Activated naive CD4-positive, alpha-beta T cell treated with anti-CD3 and anti-CD28 coated beads, Interleukin-2, amount 50 U/mL, for 72 hours (primary cell): ENCODE results near the gene SH3PXD2B. TPM values are rescaled to one million over a fixed set of nuclear protein-coding genes. Genes with fewer than 3 reads are reported as not detected.
"Not testable (repeated sequence)": the region's sequence is repeated elsewhere in the genome, so short reads cannot be mapped to it uniquely, and the experiment has no call there.

Source experiments
- ATAC-seq, 2 donors: fragments of 150-1000 bp; cut with Tn5 transposase; 2 replicates each; pipeline ENCODE4 v1.10.0; 2021; ENCODE audit warnings: mild to moderate bottlenecking in 2 of 2, moderate library complexity in 2 of 2
- DNase-seq, 2 donors: peaks; one replicate each; pipeline ENCODE4 v3.0.0; 2021 to 2022; ENCODE audit warnings: low spot score in 2 of 2
- H3K27ac Mint-ChIP-seq, 2 donors: one replicate each; pipeline ENCODE4 v1.8.0; 2022; ENCODE audit warnings: mild to moderate bottlenecking in 2 of 2, mixed read lengths in 2 of 2
- H3K36me3 Mint-ChIP-seq, 2 donors: one replicate each; pipeline ENCODE4 v1.8.0; 2022; ENCODE audit warnings: mixed read lengths in 2 of 2
- H3K9me3 Mint-ChIP-seq, 2 donors: one replicate each; pipeline ENCODE4 v1.8.0; 2022; ENCODE audit warnings: mixed read lengths in 2 of 2
- total RNA-seq, 2 donors: library from RNA; stranded (reverse); gene quantifications; one replicate each; pipeline ENCODE4 v1.2.3, GENCODE V29; 2022

The SH3PXD2B gene
- total RNA-seq, 2 donors from 2014 or later, result 0.09 to 0.64 TPM

GRCh38 chr5:172383191-172383802 is 71.0 kb downstream of the SH3PXD2B start:
- ATAC-seq, result no peak
- Mint-ChIP-seq H3K36me3 (no peaks in the 10 kb centered on the region), H3K27ac (no peak overlapping the region), H3K9me3 (no peaks in the 10 kb centered on the region)
- no peak for DNase-seq

GRCh38 chr5:172380987-172381643 is 73.2 kb downstream of the SH3PXD2B start:
- no peak for ATAC-seq
- no peak for DNase-seq
- Mint-ChIP-seq H3K36me3 (no peaks in the 10 kb centered on the region), H3K9me3 (no peaks in the 10 kb centered on the region), H3K27ac (no peak overlapping the region)

DNA sequence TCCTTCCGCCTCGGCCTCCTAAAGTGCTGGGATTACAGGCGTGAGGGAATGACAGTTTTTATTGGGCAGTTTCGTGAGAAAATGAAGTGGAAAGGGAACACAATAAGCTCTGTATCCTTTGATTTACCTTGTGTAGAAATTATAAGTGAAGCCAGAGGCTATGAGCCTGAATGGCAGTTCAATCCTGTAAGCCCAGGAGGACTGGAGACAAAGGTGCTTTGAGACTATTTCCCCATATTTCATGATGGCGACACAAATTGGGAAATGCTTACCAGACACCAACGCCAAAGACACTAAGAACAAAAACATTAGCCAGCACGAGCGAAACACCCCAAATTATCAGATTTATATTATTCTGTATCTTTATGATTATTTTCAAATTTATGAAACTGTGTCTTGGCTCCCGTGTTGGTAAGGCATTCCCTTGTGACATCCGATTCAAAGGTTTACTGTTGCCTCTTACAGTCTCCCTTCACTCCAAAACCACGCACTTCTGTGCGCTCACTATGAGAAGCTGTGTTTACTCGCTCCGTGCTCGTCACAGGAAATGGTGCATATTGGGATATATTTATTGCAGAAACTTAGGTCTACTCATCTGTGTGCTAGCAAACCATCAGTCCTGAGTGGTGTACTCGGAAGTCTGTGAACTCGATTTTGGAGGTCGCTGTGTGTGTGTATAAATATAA is 73.9 kb downstream of the SH3PXD2B start:
- Mint-ChIP-seq H3K27ac (no peak overlapping the region), H3K36me3 (no peaks in the 10 kb centered on the region), H3K9me3 (no peaks in the 10 kb centered on the region)
- ATAC-seq (no peak), DNase-seq (no peak)

DNA sequence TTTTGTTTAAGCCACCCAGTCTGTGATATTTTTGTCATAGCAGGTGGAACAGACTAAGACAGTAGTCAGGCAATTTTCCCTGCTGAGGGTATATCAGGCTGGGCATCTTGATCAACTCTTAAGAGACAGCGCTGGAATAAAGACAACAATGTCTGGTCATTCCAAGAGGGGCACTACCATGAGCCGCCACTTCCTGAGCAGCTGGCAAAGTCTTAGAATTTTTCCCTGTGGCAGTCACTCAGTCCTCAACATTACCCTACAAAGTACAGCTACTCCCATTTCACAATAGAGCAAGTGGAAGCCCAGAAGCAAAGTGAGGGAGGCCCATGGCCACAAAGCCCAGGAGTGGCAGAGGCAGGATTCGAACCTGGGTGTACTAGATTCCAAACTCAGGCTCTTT is 74.8 kb downstream of the SH3PXD2B start:
- Mint-ChIP-seq H3K9me3 (no peaks in the 10 kb centered on the region), H3K36me3 (no peaks in the 10 kb centered on the region), H3K27ac (no peak overlapping the region)
- DNase-seq (no peak), ATAC-seq (no peak)

- Mint-ChIP-seq H3K27ac (no peak overlapping the region), H3K9me3 (no peaks in the 10 kb centered on the region), H3K36me3 (no peaks in the 10 kb centered on the region)
- peak in 1 of 2 donors; percentile 29 for ATAC-seq
- DNase-seq, result no peak
Measured at GRCh38 chr5:172377856-172378255, 76.5 kb downstream of the SH3PXD2B start.

DNA sequence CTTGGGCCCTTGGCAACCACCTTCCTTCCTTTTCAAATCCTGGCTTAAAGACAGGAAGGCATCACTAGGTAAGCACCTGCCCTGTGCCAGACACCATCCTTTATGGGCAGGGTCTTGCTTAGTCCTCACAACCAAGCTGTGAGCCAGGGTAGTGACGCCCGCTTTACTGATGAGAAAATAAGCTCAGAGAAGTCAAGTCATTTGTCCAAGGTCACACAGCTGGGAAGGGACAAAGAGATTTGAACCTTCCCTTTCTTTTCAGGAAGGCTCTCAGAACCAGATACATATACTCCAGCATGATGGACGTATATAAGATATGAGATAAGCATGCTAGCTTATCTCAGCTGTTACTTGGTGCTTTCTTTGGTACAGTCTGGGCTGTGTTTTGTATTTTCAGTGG is 76.9 kb downstream of the SH3PXD2B start:
- no peaks in the 10 kb centered on the region for H3K9me3 Mint-ChIP-seq
- no peak for DNase-seq
- H3K36me3 Mint-ChIP-seq, result no peaks in the 10 kb centered on the region
- ATAC-seq, result no peak
- no peak overlapping the region for H3K27ac Mint-ChIP-seq

DNA sequence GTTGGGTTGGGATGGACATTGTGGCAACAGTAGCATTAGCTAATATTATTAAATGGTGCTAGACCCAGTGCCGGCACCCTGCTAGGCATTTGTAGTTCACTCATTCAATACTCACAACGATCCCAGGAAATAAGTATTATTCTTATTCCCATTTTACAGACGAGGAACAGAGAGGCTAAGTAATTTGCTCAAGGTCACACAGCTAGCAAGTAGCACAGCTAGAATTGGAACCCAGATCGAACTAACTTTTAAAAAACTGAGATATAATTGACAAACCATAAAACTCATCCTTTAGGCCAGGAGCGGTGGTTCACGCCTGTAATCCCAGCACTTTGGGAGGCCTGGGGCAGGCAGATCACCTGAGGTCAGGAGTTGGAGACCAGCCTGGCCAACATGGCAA is 79.5 kb downstream of the SH3PXD2B start:
- peaks cover 9 to 15% of the 10 kb centered on the region in 2 donors for H3K36me3 Mint-ChIP-seq
- ATAC-seq (no peak), DNase-seq (no peak)
- H3K27ac Mint-ChIP-seq, result no peak overlapping the region
- peaks cover 3 to 12% of the 10 kb centered on the region in 2 donors for H3K9me3 Mint-ChIP-seq

GRCh38 chr5:172373680-172374079 is 80.6 kb downstream of the SH3PXD2B start:
- Mint-ChIP-seq H3K27ac (no peak overlapping the region), H3K36me3 (peaks cover 9 to 15% of the 10 kb centered on the region in 2 donors), H3K9me3 (peaks cover 3 to 12% of the 10 kb centered on the region in 2 donors)
- DNase-seq (no peak), ATAC-seq (no peak)

DNA sequence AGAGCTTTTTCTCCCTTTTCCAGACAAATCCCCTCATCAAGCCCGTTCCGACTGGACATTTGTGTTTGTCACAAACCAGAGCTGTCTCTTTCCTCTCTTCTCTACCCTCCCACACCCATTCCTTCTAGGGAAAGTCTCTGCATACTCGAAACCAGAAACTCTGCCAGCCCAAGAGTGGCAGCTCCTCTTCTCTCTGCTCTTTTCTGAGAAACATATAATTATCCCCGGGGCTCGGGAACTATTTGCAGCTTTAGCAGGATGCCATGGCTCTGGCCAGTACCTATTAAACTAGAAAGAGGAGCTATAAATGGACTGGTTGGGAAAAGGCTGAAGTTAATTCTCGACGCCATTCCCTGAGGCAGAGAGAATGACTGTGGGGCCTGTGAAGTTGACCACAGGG is 82.6 kb downstream of the SH3PXD2B start:
- DNase-seq, result no peak
- ATAC-seq, result no peak
- Mint-ChIP-seq H3K36me3 (peaks cover 9 to 15% of the 10 kb centered on the region in 2 donors), H3K27ac (no peak overlapping the region), H3K9me3 (peaks cover 3 to 15% of the 10 kb centered on the region in 2 donors)

DNA sequence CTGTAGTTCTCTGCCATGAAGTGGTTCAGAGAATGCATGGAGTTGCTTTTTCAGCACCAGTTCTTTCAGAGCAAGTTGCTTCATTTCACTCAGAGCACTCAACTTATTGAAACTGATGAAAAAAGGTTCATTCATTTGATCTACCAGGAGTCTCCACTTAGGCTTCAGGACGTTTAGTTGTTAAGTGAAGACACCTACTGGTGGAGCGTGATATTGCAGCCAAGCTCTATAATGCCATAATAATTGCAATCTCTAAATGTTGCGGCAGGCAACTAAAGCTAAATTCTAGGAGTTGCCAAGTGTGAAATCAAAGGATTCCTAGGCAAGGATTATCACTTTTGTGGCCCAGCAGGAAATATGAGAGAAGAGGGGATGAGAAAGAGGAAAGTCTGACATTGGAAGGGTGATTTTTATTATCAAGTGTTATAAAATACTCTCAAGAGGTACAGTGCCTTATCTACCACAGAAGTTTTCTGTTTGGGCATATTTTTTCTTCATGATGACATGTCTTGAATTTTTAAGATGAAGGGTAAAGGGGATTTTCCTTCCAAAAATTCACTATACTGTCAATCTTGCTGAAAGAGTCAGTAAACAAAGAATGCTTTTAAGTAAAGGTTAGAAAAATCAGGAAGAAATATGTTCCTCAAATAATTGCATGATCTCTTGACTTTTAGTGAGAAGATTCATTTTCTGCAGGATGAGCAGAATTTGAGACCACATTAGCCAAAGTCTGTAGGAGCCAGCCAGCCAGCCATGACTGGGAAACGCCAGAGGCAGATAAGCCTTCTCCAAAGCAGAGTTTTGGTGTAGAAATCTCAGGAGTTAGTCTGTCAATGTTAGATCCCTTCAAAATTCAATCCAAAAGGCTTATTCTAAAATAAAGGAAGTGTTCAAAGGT is 83.4 kb downstream of the SH3PXD2B start:
- H3K27ac Mint-ChIP-seq, result no peak overlapping the region
- H3K9me3 Mint-ChIP-seq, result peaks cover 3 to 15% of the 10 kb centered on the region in 2 donors
- peak in 1 of 2 donors; percentile 44 for ATAC-seq
- DNase-seq, result peak in 1 of 2 donors; percentile 65
- H3K36me3 Mint-ChIP-seq, result peaks cover 9 to 15% of the 10 kb centered on the region in 2 donors

GRCh38 chr5:172370237-172370640 is 84.1 kb downstream of the SH3PXD2B start:
- no peak overlapping the region for H3K27ac Mint-ChIP-seq
- H3K9me3 Mint-ChIP-seq, result peaks cover 3 to 15% of the 10 kb centered on the region in 2 donors
- DNase-seq (no peak), ATAC-seq (peak in 1 of 2 donors; percentile 7)
- H3K36me3 Mint-ChIP-seq, result peaks cover 9 to 15% of the 10 kb centered on the region in 2 donors

DNA sequence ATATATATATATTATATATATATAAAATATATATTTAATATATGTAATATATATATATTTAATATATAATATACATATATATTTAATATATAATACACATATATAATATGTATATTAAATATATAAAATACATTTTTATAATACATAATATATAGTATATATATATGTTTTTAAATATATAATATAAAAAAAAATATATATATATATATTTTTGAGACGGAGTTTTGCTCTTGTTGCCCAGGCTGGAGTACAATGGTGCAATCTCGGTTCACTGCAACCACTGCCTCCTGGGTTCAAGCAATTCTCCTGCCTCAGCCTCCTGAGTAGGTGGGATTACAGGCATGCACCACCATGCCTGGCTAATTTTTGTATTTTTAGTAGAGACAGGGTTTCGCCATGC is 85.6 kb downstream of the SH3PXD2B start:
- not testable (repeated sequence) for ATAC-seq, H3K27ac Mint-ChIP-seq, DNase-seq
- H3K9me3 Mint-ChIP-seq, result peaks cover 3 to 15% of the 10 kb centered on the region in 2 donors
- H3K36me3 Mint-ChIP-seq, result peaks cover 9 to 15% of the 10 kb centered on the region in 2 donors

GRCh38 chr5:172365948-172366608 is 88.2 kb downstream of the SH3PXD2B start:
- peaks cover 3 to 19% of the 10 kb centered on the region in 2 donors for H3K9me3 Mint-ChIP-seq
- H3K27ac Mint-ChIP-seq, result peak overlapping the region in 1 of 2 donors; percentile 37
- DNase-seq (no peak), ATAC-seq (no peak)
- peaks cover 6 to 23% of the 10 kb centered on the region in 2 donors for H3K36me3 Mint-ChIP-seq

DNA sequence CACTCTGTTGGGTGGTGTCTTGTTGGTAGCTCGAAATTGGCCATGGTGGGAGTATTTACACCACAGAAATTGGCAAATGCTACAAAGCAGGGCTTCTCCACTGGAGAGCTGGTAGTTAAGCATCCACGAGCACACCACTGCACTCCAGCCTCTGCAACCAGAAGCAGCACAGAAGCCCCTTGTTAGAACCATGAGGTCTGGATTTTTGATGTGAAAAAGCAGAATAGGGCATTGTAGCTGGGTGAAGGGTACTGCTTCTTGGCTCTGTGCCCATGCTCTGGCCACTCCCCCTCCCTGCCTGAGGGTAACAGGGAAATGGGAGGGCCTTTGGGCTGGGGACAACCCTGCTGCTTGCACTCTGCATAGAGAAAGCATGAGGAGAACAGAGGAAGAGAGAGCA is 89.6 kb downstream of the SH3PXD2B start:
- ATAC-seq (no peak), DNase-seq (peak in 1 of 2 donors; percentile 12)
- no peak overlapping the region for H3K27ac Mint-ChIP-seq
- H3K36me3 Mint-ChIP-seq, result peaks cover 0 to 17% of the 10 kb centered on the region in 2 donors
- peaks cover 0 to 14% of the 10 kb centered on the region in 2 donors for H3K9me3 Mint-ChIP-seq

DNA sequence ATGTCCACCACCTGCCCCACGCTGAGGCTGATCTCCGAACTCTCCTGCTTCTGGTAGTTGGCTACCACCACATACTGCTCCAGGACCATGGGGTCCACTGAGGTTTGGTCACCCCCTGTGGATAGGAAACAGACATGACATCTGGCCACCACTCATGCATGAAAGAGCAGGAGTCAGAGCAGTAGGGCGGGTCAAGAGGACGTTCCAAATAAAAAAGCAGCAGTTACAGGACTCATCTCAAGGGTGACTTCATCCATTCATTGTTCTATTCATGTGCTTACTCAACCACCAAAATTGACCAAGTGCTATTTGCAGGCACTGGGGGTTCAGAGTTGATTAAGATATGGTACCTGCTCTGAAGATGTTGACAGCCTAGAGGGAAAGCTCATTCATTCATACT is 91.6 kb downstream of the SH3PXD2B start:
- peaks cover 0 to 11% of the 10 kb centered on the region in 2 donors for H3K9me3 Mint-ChIP-seq
- H3K36me3 Mint-ChIP-seq, result peaks cover 0 to 17% of the 10 kb centered on the region in 2 donors
- DNase-seq (no peak), ATAC-seq (no peak)
- H3K27ac Mint-ChIP-seq, result peak overlapping the region; percentile 5 to 28
